KOPT-K1 (cell line): Measurements from ENCODE around the gene GUCY1A1.
"Not testable (repeated sequence)": the region's sequence is repeated elsewhere in the genome, so short reads cannot be mapped to it uniquely, and the experiment has no call there.

Experiments used
- H3K27ac ChIP-seq: fragments of 200-600 bp; sonication (generic); 2 replicates; pipeline ENCODE4 v1.5.1; 2016; ENCODE audit warnings: antibody characterized with exemption, mild to moderate bottlenecking, low read depth, low read length; ENCODE audit not compliant: poor library complexity, severe bottlenecking
- H3K36me3 ChIP-seq: fragments of 200-600 bp; sonication (generic); 2 replicates; pipeline ENCODE4 v1.5.1; 2017; ENCODE audit warnings: antibody characterized with exemption, mild to moderate bottlenecking, low read length, moderate library complexity; ENCODE audit not compliant: insufficient read depth
- H3K9me3 ChIP-seq: fragments of 200-600 bp; sonication (generic); 2 replicates; pipeline ENCODE4 v1.5.1; 2017; ENCODE audit warnings: antibody characterized with exemption, low read length, mild to moderate bottlenecking; ENCODE audit not compliant: insufficient read depth, poor library complexity, severe bottlenecking

The GUCY1A1 gene

DNA sequence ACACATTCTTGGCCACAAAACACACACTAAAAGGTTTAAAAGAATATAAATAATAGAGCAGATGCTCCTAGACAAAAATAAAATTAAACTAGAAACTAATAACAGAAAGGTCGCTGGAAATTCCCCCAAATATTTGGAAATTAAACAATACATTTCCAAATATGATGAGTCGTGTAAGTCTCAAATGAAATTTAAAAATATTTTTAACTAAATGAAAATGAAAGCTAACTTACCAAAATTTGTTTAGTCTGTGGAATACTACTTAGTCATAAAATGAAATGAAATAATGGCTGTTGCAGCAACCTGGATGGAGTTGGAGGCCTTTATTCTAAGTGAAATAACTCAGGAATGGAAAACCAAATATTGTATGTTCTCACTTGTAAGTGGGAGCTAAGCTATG lies 20.6 kb upstream of the GUCY1A1 start:
- Histone ChIP-seq H3K36me3 (no peaks in the 10 kb centered on the region), H3K27ac (no peak overlapping the region), H3K9me3 (no peaks in the 10 kb centered on the region)

DNA sequence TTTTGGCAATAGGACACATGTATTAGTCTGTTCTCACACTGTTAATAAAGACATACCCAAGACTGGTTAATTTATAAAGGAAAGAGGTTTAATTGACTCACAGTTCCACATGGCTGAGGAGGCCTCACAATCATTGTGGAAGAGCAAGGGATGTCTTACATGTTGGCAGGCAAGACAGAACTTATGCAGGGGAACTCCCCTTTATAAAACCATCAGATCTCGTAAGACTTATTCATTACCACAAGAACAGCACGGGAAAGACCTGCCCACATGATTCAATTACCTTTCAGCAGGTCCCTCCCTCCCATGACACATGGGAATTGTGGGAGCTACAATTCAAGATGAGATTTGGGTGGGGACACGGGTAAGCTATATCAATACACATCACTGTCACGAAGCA lies 15.9 kb upstream of the GUCY1A1 start:
- not testable (repeated sequence) for H3K9me3 ChIP-seq, H3K36me3 ChIP-seq, H3K27ac ChIP-seq

DNA sequence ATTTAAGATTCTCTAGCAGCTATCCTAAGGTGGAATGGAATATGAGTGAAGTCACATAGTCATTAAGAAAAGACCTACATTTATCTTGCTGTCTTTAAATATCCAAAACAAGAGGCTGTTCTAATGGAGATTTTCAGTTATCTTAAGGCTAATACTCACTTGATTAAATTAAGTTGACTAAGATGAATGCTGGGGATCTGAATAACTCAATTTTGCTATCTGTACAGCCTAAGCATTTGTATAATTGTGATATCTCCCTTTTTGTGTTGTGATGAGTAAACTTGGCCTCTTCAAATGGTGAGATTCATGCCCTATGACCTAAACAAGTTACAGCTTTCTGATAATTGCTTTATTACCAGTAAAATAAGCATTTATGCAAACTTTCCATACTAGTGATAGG lies 13.6 kb upstream of the GUCY1A1 start:
- Histone ChIP-seq H3K36me3 (no peaks in the 10 kb centered on the region), H3K9me3 (peaks cover 4% of the 10 kb centered on the region), H3K27ac (no peak overlapping the region)

DNA sequence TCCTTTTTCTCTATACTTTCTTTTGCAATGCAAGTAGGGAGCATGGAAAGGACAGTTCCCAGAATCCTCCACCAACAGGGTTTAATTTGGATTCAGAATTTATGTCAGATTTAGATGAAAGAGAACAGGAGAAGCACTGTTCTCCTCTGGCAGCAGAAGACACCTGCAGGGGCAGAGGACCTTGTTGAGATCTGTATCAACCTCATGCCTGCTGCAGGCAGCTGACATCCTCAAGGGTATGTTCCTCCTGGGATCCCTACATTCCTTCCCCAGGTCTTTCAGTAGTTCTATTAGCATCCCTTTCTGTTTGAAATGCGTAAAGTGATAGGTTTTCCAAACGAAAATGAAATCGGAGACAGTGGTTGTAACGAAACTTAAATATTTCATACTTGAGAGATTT lies 10.6 kb upstream of the GUCY1A1 start:
- Histone ChIP-seq H3K36me3 (no peaks in the 10 kb centered on the region), H3K27ac (no peak overlapping the region), H3K9me3 (peaks cover 4% of the 10 kb centered on the region)

DNA sequence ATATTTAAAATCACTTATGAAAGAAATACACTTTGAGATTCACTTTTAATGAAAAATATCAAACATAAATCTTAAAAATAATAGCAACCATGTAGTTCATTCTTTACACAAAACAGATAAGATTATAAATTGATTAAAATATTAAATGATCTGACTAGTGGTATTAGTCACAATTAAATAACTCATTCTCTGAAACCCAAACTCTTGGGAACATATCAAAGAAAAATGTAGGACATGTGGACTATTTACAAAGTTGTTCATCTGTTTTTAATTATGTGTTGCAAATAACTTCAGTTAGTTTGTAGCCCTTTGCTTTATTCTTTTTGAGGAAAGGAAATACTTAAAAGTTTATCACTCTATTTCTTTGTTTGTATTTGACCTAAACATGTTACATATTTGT lies 9.5 kb upstream of the GUCY1A1 start:
- Histone ChIP-seq H3K9me3 (peaks cover 4% of the 10 kb centered on the region), H3K36me3 (no peaks in the 10 kb centered on the region), H3K27ac (no peak overlapping the region)

DNA sequence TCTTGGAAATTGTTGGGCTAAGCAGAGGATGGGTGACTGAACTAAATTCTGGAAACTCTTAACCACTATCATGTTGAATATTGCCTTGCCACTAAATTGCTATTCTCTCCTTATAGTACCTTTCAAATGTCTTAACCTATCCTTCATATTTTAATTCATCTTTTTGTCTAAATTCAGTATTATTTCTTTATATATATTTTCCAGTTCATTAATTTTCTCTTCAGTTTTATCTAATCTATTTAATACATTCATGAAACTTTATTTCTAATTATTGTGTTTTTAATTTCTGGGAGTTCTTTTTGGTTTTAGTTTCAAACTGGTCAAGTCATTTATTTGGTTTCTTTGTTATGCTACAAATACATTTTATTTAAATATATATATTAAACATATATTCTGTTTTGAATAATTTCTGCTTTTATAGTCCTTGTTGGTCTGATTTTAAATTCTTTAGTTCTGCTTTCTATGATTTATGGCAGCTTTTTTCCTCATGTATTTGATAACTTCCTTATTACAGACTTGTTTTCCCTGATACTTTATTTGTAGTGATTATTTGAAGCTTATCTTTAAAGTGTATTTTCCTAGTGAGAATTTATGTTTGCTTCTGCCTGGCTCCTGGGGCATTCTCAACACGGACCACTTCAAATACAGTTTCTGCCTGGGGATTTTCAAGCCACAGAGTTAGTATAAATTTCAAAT lies 8.5 kb upstream of the GUCY1A1 start:
- H3K36me3 ChIP-seq = no peaks in the 10 kb centered on the region
- H3K27ac ChIP-seq = no peak overlapping the region
- peaks cover 4% of the 10 kb centered on the region for H3K9me3 ChIP-seq

DNA sequence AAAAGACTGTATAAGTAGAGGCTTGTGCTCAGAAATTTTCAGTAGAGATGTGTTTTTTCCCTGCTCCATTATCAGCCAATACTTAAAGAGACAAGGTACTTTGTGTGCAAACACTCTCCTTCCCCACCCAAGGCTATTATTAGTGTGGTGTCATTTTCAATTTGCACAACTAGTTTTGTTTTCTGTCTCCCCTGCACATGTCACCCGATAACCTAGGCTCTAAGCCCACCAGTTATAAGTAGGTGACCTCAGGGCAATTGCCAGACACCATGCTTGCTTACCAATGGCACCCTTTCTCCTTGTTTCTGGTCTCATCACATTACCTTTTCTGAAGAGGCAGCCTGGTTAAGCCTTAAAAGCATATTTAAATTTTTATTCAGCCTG lies 8.0 kb upstream of the GUCY1A1 start:
- H3K36me3 ChIP-seq = no peaks in the 10 kb centered on the region
- no peak overlapping the region for H3K27ac ChIP-seq
- peaks cover 4% of the 10 kb centered on the region for H3K9me3 ChIP-seq

DNA sequence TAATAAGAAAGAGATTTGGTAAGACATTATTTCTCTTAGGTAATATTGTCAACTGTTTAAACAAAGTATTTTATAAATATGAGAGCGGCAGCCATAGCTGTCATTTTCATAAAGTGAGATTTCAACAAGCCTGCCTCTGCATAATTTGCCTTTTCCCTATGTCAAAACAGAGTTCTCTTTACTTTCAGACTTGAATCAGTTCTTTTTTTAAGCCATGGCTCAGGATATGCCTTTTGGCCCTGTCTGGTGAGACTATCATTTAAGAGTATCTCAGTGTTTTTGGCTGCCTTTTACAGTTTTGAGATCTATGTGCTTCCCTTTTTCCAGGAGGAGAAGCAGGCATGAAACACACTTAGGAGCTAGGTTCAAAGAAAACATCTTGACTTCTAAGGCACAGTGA lies 7.5 kb upstream of the GUCY1A1 start:
- no peak overlapping the region for H3K27ac ChIP-seq
- no peaks in the 10 kb centered on the region for H3K36me3 ChIP-seq
- H3K9me3 ChIP-seq = peaks cover 4% of the 10 kb centered on the region

DNA sequence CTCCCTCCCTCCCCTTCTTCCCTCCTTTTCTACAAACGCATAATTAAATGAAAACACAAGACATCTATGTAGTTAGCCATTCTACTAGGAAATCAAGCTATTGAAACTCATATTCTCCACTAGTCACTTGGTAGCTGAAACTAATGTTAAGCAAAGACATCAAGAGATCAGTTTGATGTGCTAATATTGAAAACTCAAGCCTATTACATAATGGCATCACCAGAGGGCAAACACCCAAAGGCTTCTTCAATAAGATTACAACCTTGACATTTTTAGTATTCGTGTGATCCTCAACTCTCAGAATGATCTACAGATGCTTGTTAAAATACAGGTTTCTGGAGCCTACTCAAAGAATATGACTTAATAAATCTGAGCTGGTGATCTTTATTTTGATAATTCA lies 6.2 kb upstream of the GUCY1A1 start:
- peaks cover 4% of the 10 kb centered on the region for H3K9me3 ChIP-seq
- H3K36me3 ChIP-seq = no peaks in the 10 kb centered on the region
- H3K27ac ChIP-seq = no peak overlapping the region

DNA sequence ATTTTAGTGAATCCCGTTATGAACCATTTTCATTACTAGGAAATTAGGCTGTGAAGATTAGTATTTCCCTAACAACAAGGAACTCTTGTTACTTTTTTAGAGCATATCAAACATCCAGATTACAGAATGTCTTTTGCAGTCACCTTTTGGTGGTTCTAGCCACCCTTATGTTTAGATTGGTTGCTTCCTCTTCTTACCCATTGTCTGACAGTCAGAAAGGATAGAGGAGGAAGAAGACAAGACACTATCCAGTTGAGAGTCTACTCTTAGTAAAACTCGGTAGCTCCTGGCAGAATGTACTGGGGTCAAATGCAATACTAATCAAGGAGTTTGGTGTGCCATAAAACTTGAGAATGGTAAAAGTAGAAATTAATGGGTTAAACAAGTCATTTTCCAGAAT lies 1.6 kb upstream of the GUCY1A1 start:
- Histone ChIP-seq H3K27ac (no peak overlapping the region), H3K9me3 (no peaks in the 10 kb centered on the region), H3K36me3 (no peaks in the 10 kb centered on the region)

DNA sequence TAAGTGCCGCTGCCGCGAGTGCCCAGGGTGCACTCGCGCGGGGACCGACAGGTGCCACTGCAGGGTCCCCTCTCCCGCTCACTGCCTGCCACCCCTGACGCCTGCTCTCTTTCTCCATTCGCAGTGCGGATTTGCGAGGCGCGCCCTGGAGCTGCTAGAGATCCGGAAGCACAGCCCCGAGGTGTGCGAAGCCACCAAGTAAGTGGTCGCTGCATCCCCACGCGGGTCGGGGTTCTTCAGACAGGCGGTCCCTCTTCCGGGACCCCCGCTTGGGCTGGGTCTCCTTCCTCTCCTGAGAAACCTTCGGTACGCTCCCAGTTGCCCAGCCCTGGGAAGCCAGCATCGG lies 547 bp downstream of the GUCY1A1 start:
- H3K27ac ChIP-seq = peak overlapping the region; percentile 85

DNA sequence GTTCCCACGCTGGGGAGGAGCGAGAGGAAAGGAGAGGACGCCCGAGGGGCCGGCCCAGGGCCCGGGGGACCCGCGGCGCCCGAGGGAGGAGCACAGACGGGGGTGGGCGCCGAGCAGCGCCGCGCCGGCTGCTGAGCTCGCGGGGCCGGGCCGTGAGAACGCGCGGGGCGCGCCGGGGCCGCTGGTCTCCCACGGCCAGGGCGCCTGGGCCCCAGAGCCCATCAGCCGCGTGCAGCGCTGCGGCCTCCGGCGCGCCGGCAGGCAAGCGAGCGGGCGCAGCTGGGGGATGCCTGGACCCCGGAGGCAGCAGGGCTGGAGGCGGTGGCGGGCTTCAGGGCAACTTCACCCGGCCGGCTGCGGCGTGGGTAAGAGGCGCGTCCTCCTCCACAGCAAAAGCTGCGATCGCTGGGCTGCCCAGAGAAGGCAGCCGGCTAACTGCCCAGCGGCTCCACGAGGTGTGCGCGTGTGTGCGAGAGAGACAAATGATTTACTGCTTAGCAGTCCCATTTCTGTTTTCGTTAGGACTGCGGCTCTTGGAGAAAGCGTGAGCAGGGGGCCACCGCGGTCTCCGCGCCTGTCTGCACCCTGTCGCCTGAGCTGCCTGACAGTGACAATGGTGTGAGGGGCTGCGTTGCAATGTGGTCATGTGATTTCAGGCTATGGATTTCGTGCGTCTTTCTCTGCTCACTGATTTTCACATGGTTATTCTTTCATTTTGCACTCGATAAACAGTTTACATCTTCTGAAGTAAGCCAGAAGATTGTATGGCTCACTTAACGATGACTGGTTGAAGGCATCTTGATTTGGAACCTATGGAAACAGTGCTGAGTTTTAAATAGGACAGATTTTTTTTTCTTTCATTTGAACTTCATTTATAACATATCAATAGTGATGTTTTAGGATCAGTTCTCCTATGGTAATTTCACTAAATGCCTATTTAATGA lies 1.2 kb downstream of the GUCY1A1 start:
- H3K9me3 ChIP-seq = no peaks in the 10 kb centered on the region
- peak overlapping the region; percentile 85 for H3K27ac ChIP-seq
- no peaks in the 10 kb centered on the region for H3K36me3 ChIP-seq

More for the DNA sequence above, 547 bp downstream of the GUCY1A1 start:
- Histone ChIP-seq H3K9me3 (no peaks in the 10 kb centered on the region), H3K36me3 (no peaks in the 10 kb centered on the region)

DNA sequence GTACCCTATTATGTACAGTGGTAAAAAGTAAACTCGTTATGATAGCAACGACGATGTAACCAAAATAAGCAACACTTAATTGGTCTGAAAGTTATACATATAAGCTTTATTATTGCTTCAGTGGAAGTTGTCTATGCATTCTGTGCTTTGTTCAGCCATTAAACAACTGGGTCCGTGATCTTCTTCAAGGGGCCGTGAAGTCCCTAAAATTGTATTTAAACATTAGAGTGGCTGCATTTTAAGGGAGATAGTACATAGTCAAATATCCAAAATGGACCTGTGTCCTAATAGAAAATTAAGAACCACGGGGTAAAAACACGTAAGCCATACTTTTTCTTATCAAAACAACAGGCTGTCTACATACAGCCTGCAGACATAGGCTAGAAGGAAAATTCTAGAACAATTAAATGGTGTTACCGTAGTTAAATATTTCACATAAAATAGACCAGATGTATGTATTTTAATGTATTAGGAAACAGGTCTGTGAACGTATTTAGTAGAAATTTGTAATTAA lies 2.1 kb downstream of the GUCY1A1 start:
- Histone ChIP-seq H3K9me3 (no peaks in the 10 kb centered on the region), H3K27ac (peak overlapping the region; percentile 85), H3K36me3 (no peaks in the 10 kb centered on the region)

DNA sequence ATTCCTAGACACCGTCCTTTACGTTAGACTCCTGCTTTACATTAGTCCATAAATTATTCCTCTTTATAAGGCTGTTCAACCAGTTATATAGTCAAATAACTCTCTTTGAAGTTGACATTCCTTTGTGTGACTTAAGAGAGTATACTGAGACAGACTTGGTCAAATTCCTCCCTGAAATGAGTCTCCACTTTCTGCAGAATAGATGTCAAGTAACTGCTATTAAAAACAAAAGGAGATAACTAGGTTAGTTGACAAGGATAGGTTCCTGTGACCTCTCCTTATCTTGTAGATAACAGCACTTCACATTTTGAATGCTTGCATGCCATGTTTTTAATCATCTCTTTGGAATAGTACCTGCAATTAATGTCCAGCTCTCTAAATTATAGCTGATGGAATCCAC lies 5.7 kb downstream of the GUCY1A1 start:
- no peak overlapping the region for H3K27ac ChIP-seq
- no peaks in the 10 kb centered on the region for H3K9me3 ChIP-seq
- H3K36me3 ChIP-seq = no peaks in the 10 kb centered on the region

DNA sequence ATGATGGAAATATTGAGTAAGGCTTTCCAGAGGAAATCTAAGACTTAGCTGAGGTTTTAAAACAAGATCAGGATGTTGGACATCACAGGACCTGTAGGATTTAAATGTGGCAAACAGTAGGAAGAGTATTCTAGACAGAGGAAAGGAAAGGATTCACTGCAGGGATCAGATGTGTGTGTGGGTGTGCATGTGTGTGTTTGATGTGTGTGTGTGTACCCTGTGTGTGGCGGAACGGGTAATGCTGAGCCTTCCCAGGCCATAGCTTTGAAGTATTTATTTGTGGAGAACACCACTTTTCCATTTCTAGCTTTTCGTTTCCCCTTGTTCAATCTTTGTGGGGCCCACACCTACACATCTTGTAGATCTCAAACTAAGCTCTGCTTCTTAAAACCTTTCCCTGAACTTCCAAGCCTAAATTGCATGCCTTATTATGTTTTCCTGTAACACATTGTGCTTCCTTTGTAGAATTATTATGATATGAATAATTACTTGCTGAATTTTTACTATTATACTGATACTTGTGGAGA lies 6.9 kb downstream of the GUCY1A1 start:
- Histone ChIP-seq H3K36me3 (no peaks in the 10 kb centered on the region), H3K9me3 (no peaks in the 10 kb centered on the region), H3K27ac (no peak overlapping the region)
